ENCODE data around the gene MON1B.

GRCh38 chr16:77183137-77183536 lies 7.9 kb upstream of the MON1B start:
- TF ChIP-seq POLR2A (IDR thresholded peaks at IDR 0.05; ENCODE audit: low read depth, low read length) (no peak), POLR2AphosphoS5 (IDR thresholded peaks at IDR 0.05; ENCODE audit: low read depth, low read length) (no peak)
